ENCODE results near the gene PLPP7. TPM values are rescaled to one million over a fixed set of nuclear protein-coding genes. Genes with fewer than 3 reads are reported as not detected.
"Not testable (repeated sequence)": the region's sequence is repeated elsewhere in the genome, so short reads cannot be mapped to it uniquely, and the experiment has no call there.

Gene PLPP7
- total RNA-seq: 8.0 and 9.9 TPM in 2 replicates

GRCh38 chr9:131289301-131290035 lies at the start of gene PLPP7:
TSS of gene PLPP7 (plus strand) at chr9:131289723. CDS start at chr9:131289998, 275 bp downstream.
- peak; percentile 55 for DNase-seq (ENCODE audit: low read depth)

GRCh38 chr9:131240047-131240921 lies 49.2 kb upstream of the PLPP7 start:
- DNase-seq (ENCODE audit: low read depth): no peak

- DNase-seq (ENCODE audit: low read depth): not testable (repeated sequence)
Observed at GRCh38 chr9:131244331-131244730, 45.2 kb upstream of the PLPP7 start.

- no peak for DNase-seq (ENCODE audit: low read depth)
Observed at GRCh38 chr9:131246618-131247017, 42.9 kb upstream of the PLPP7 start.

- DNase-seq (ENCODE audit: low read depth): no peak
Observed at GRCh38 chr9:131252120-131252519, 37.4 kb upstream of the PLPP7 start.

- DNase-seq (ENCODE audit: low read depth): no peak
Observed at GRCh38 chr9:131253891-131254491, 35.5 kb upstream of the PLPP7 start.

- no peak for DNase-seq (ENCODE audit: low read depth)
Observed at GRCh38 chr9:131254626-131255025, 34.9 kb upstream of the PLPP7 start.

- no peak for DNase-seq (ENCODE audit: low read depth)
Observed at GRCh38 chr9:131255676-131256197, 33.8 kb upstream of the PLPP7 start.

- DNase-seq (ENCODE audit: low read depth): no peak
Observed at GRCh38 chr9:131257266-131258025, 32.1 kb upstream of the PLPP7 start.

- no peak for DNase-seq (ENCODE audit: low read depth)
Observed at GRCh38 chr9:131258186-131258585, 31.3 kb upstream of the PLPP7 start.

- no peak for DNase-seq (ENCODE audit: low read depth)
Observed at GRCh38 chr9:131258698-131259431, 30.7 kb upstream of the PLPP7 start.

GRCh38 chr9:131259432-131259898 lies 30.1 kb upstream of the PLPP7 start:
- DNase-seq (ENCODE audit: low read depth): no peak

- DNase-seq (ENCODE audit: low read depth): no peak
Observed at GRCh38 chr9:131259916-131260597, 29.5 kb upstream of the PLPP7 start.

- no peak for DNase-seq (ENCODE audit: low read depth)
Observed at GRCh38 chr9:131260751-131261452, 28.6 kb upstream of the PLPP7 start.

- no peak for DNase-seq (ENCODE audit: low read depth)
Observed at GRCh38 chr9:131262327-131263032, 27.0 kb upstream of the PLPP7 start.

- DNase-seq (ENCODE audit: low read depth): not testable (repeated sequence)
Observed at GRCh38 chr9:131263033-131263343, 26.5 kb upstream of the PLPP7 start.

GRCh38 chr9:131263701-131264100 lies 25.8 kb upstream of the PLPP7 start:
- no peak for DNase-seq (ENCODE audit: low read depth)

GRCh38 chr9:131264231-131264630 lies 25.3 kb upstream of the PLPP7 start:
- no peak for DNase-seq (ENCODE audit: low read depth)
